GM23248 (cell line): ENCODE measurements around the gene SSX2IP. TPM values are rescaled to one million over a fixed set of nuclear protein-coding genes. Genes with fewer than 3 reads are reported as not detected.

ENCODE experiments used
- DNase-seq: peaks from one replicate; pipeline ENCODE4 v3.0.0-alpha.2; 2015
- H2AFZ ChIP-seq: fragments of 200-600 bp; sonication (generic); 2 replicates; pipeline ENCODE4 v1.6.1; 2016; ENCODE audit warnings: antibody characterized with exemption
- H3F3A ChIP-seq: fragments of 200-600 bp; sonication (generic); 2 replicates; pipeline ENCODE4 v1.6.1; 2016; ENCODE audit warnings: mild to moderate bottlenecking, antibody characterized with exemption, mixed run types; ENCODE audit not compliant: insufficient read depth
- H3K27ac ChIP-seq: fragments of 200-600 bp; sonication (generic); 2 replicates; pipeline ENCODE4 v1.5.1; 2016; ENCODE audit warnings: mild to moderate bottlenecking
- H3K27me3 ChIP-seq: fragments of 200-600 bp; sonication (generic); replicated peaks from 2 replicates; pipeline ENCODE4 v1.6.1; 2016; ENCODE audit warnings: mild to moderate bottlenecking; ENCODE audit not compliant: insufficient read depth
- H3K36me3 ChIP-seq: fragments of 200-600 bp; sonication (generic); 2 replicates; pipeline ENCODE4 v1.6.1; 2016; ENCODE audit warnings: low read depth, mild to moderate bottlenecking
- H3K4me1 ChIP-seq: fragments of 200-600 bp; sonication (generic); 2 replicates; pipeline ENCODE4 v1.6.1; 2016; ENCODE audit warnings: mild to moderate bottlenecking; ENCODE audit not compliant: insufficient read depth
- H3K4me2 ChIP-seq: fragments of 200-600 bp; sonication (generic); one replicate; pipeline ENCODE4 v1.6.1; 2016; ENCODE audit warnings: mild to moderate bottlenecking; ENCODE audit not compliant: unreplicated experiment
- H3K4me3 ChIP-seq: fragments of 200-600 bp; sonication (generic); 2 replicates; pipeline ENCODE4 v1.5.1; 2016; ENCODE audit warnings: mild to moderate bottlenecking
- H3K79me2 ChIP-seq: fragments of 200-600 bp; sonication (generic); 2 replicates; pipeline ENCODE4 v1.6.1; 2016; ENCODE audit warnings: mild to moderate bottlenecking; ENCODE audit not compliant: insufficient read depth
- H3K9ac ChIP-seq: fragments of 200-600 bp; sonication (generic); 2 replicates; pipeline ENCODE4 v1.6.1; 2016; ENCODE audit warnings: mild to moderate bottlenecking
- H3K9me2 ChIP-seq: fragments of 200-600 bp; sonication (generic); 2 replicates; pipeline ENCODE4 v1.6.1; 2016; ENCODE audit warnings: mixed run types, mild to moderate bottlenecking, moderate library complexity; ENCODE audit not compliant: insufficient read depth
- H3K9me3 ChIP-seq: fragments of 200-600 bp; sonication (generic); one replicate; pipeline ENCODE4 v1.6.1; 2017; ENCODE audit warnings: low read depth
- H4K20me1 ChIP-seq: fragments of 200-600 bp; sonication (generic); 2 replicates; pipeline ENCODE4 v1.6.0; 2016; ENCODE audit not compliant: insufficient read depth
- EZH2 ChIP-seq: fragments of 200-600 bp; sonication (generic); IDR thresholded peaks from 2 replicates; pipeline ENCODE4 v1.6.1; 2018; ENCODE audit warnings: antibody characterized with exemption, mild to moderate bottlenecking; ENCODE audit not compliant: insufficient read depth, poor library complexity, severe bottlenecking
- EZH2phosphoT487 ChIP-seq: fragments of 200-600 bp; sonication (generic); IDR thresholded peaks from 2 replicates; pipeline ENCODE4 v1.6.1; 2018; ENCODE audit warnings: antibody characterized with exemption, moderate library complexity, mild to moderate bottlenecking, low read depth; ENCODE audit not compliant: insufficient read depth
- WGBS, 2 experiments: methylation state at CpG; one replicate each; pipeline ENCODE4 v1.1.6; 2015 to 2017; ENCODE audit warnings: low lambda C conversion rate in 2 of 2, low coverage in 1 of 2; ENCODE audit errors: missing lambda C conversion rate in 2 of 2; 5-methylcytosine and 5-hydroxymethylcytosine counted together
- in situ Hi-C: fragments of 300-500 bp; cut with MboI; formaldehyde crosslinking; loops from 2 replicates; pipeline ENCODE4 v1.15.0; 2020
- polyA plus RNA-seq: library from polyadenylated mRNA; unstranded; fragments of >200 nt; fragmentation: Nextera tagmentation; extraction: Ambion mirVana; gene quantifications from 2 replicates; pipeline ENCODE4 v1.2.1, GENCODE V29; 2016
- total RNA-seq: library from RNA; depleted of rRNA; stranded (reverse); fragments of >200 nt; shearing (Covaris generic); gene quantifications from 2 replicates; pipeline ENCODE4 v1.2.3, GENCODE V29; 2014

SSX2IP gene
- total and polyA plus RNA-seq, 2 experiments from 2014 or later, result 11.3 to 15.3 TPM

- Histone ChIP-seq H3K4me2 (peak overlapping the region; percentile 43), H3K4me1 (peaks cover 16% of the 10 kb centered on the region), H3F3A (peaks cover 14% of the 10 kb centered on the region), H3K27ac (peak overlapping the region; percentile 95), H3K79me2 (no peaks in the 10 kb centered on the region), H3K4me3 (peak overlapping the region; percentile 71), H3K27me3 (no peaks in the 10 kb centered on the region), H3K9me2 (no peaks in the 10 kb centered on the region), H4K20me1 (no peaks in the 10 kb centered on the region), H3K36me3 (no peaks in the 10 kb centered on the region), H3K9ac (peak overlapping the region; percentile 77), H2AFZ (peak overlapping the region; percentile 85), H3K9me3 (no peaks in the 10 kb centered on the region)
- in situ Hi-C loops, result loop anchor here (10.0 to 25.0 kb wide), 3 partner anchors 134 to 709 kb away; no protein-coding TSS in a partner anchor
- DNase-seq, result peak; percentile 87
- WGBS, 2 experiments, result 2 to 4% methylated on average over 42 to 45 of the region's 46 CpGs
- TF ChIP-seq EZH2, result no peak
- no peak for TF ChIP-seq EZH2phosphoT487
These were observed 69.4 kb downstream of the SSX2IP start for GRCh38 chr1:84620720-84621313.

DNA sequence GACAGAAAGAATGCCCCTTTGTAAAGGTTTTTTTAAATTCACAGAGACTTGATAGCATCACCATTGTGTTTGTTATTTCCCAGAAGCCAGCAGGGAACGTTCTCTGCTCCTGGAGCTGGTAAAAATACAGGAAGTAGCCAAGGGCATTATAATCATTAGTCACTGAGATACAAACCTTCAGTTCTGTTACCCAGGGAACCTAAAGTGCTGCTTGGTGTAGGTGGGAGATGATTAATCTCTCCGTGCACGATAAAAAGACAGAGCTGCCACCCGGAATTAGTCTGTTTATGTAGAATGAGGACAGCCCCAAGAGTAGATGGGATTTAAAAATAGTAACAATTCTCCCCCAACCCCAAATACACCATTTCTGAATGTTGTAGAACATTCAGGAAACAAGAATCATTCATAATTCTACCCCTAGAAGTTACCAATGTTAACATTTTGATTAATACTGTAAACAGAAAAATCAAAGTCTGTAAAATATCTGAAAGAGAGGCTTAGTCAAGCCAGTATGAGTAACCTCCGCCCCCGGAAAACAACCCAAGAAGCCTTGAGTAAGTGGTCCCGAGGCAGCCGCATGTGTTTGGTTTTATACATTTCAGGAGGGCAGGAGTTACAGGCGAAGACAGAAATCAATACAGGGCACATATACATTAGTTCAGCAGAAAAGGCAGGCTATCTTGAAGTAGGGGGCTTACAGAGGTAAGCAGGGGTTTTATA lies 70.7 kb downstream of the SSX2IP start:
- WGBS, 2 experiments, result 8 to 11% methylated on average over 9 of the region's 9 CpGs
- peak overlapping the region; percentile 95 for H3K27ac ChIP-seq
- H3K9me2 ChIP-seq, result no peaks in the 10 kb centered on the region
- in situ Hi-C loops, result loop anchor here (10.0 to 25.0 kb wide), 3 partner anchors 135 to 707 kb away; no protein-coding TSS in a partner anchor
- H3K4me1 ChIP-seq, result peaks cover 16% of the 10 kb centered on the region
- peak overlapping the region; percentile 84 for H3K4me2 ChIP-seq
- H4K20me1 ChIP-seq, result no peaks in the 10 kb centered on the region
- H3K27me3 ChIP-seq, result no peaks in the 10 kb centered on the region
- peak overlapping the region; percentile 77 for H3K9ac ChIP-seq
- peak overlapping the region; percentile 80 for H2AFZ ChIP-seq
- no peak for TF ChIP-seq EZH2phosphoT487
- TF ChIP-seq EZH2, result no peak
- H3F3A ChIP-seq, result peaks cover 14% of the 10 kb centered on the region
- no peaks in the 10 kb centered on the region for H3K9me3 ChIP-seq
- peak; percentile 95 for DNase-seq
- no peaks in the 10 kb centered on the region for H3K36me3 ChIP-seq
- H3K79me2 ChIP-seq, result no peaks in the 10 kb centered on the region
- peak overlapping the region; percentile 56 for H3K4me3 ChIP-seq

GRCh38 chr1:84617349-84617748 lies 72.9 kb downstream of the SSX2IP start:
- 60 to 77% methylated on average over 2 of the region's 2 CpGs for WGBS, 2 experiments
- H3K4me2 ChIP-seq, result no peak overlapping the region
- 0 out of 2 replicates have a peak overlapping the region, but pooled peaks have one; percentile 2 for H2AFZ ChIP-seq

GRCh38 chr1:84615790-84616189 lies 74.5 kb downstream of the SSX2IP start:
- H3K36me3 ChIP-seq, result no peaks in the 10 kb centered on the region
- H3K9me3 ChIP-seq, result no peaks in the 10 kb centered on the region
- H3K79me2 ChIP-seq, result no peaks in the 10 kb centered on the region
- DNase-seq, result no peak
- no peak overlapping the region for H3K4me3 ChIP-seq
- WGBS, 2 experiments, result 91 to 100% methylated on average over 1 of the region's 1 CpG
- no peaks in the 10 kb centered on the region for H3K9me2 ChIP-seq
- peaks cover 14% of the 10 kb centered on the region for H3F3A ChIP-seq
- no peak overlapping the region for H2AFZ ChIP-seq
- no peaks in the 10 kb centered on the region for H4K20me1 ChIP-seq
- H3K4me2 ChIP-seq, result no peak overlapping the region
- TF ChIP-seq EZH2, result no peak
- no peak for TF ChIP-seq EZH2phosphoT487
- H3K9ac ChIP-seq, result no peak overlapping the region
- peaks cover 16% of the 10 kb centered on the region for H3K4me1 ChIP-seq
- in situ Hi-C loops, result loop anchor here (25.0 kb wide), 2 partner anchors 453 to 703 kb away; no protein-coding TSS in a partner anchor
- no peak overlapping the region for H3K27ac ChIP-seq
- no peaks in the 10 kb centered on the region for H3K27me3 ChIP-seq

More at GRCh38 chr1:84617349-84617748, 72.9 kb downstream of the SSX2IP start:
- Histone ChIP-seq H3K9me3 (no peaks in the 10 kb centered on the region), H3K79me2 (no peaks in the 10 kb centered on the region), H3K9ac (no peak overlapping the region), H3K36me3 (no peaks in the 10 kb centered on the region), H3K4me3 (no peak overlapping the region), H3K9me2 (no peaks in the 10 kb centered on the region), H3K27me3 (no peaks in the 10 kb centered on the region), H3K27ac (no peak overlapping the region), H4K20me1 (no peaks in the 10 kb centered on the region), H3K4me1 (peaks cover 16% of the 10 kb centered on the region), H3F3A (peaks cover 14% of the 10 kb centered on the region)
- in situ Hi-C loops, result loop anchor here (25.0 kb wide), 2 partner anchors 455 to 705 kb away; no protein-coding TSS in a partner anchor
- DNase-seq, result no peak
- TF ChIP-seq EZH2phosphoT487 (no peak), EZH2 (no peak)
